HEK293 (cell line): ENCODE measurements around the gene COMMD7.
A peak's percentile ranks its signal among the peaks of the same experiment; 100 is the strongest.

Source experiments
- FEZF1 ChIP-seq: fragments of 450-650 bp; formaldehyde crosslinking; IDR thresholded peaks from 2 replicates; pipeline ENCODE4 v1.5.1; 2016; ENCODE audit warnings: missing biosample characterization, missing genetic modification characterization
- KLF10 ChIP-seq: fragments of 450-650 bp; IDR thresholded peaks from 2 replicates; pipeline ENCODE4 v1.5.1; 2018; ENCODE audit warnings: missing biosample characterization, mild to moderate bottlenecking, missing genetic modification characterization
- OSR2 ChIP-seq: fragments of 450-650 bp; formaldehyde crosslinking; IDR thresholded peaks from 2 replicates; pipeline ENCODE4 v1.5.1; 2016; ENCODE audit warnings: missing biosample characterization, missing genetic modification characterization
- SETDB1 ChIP-seq: IDR thresholded peaks from one replicate; pipeline ENCODE4 v1.6.1; 2017; ENCODE audit warnings: mild to moderate bottlenecking, low read length, moderate library complexity, mixed read lengths; ENCODE audit not compliant: insufficient read length
- SP2 ChIP-seq: fragments of 450-650 bp; formaldehyde crosslinking; IDR thresholded peaks from 2 replicates; pipeline ENCODE4 v1.5.1; 2016; ENCODE audit warnings: missing biosample characterization, missing genetic modification characterization
- TSHZ1 ChIP-seq: fragments of 450-650 bp; formaldehyde crosslinking; IDR thresholded peaks from 2 replicates; pipeline ENCODE4 v1.5.1; 2016; ENCODE audit warnings: missing biosample characterization, missing genetic modification characterization, borderline replicate concordance
- ZNF133 ChIP-seq: fragments of 450-650 bp; formaldehyde crosslinking; IDR thresholded peaks from 2 replicates; pipeline ENCODE4 v1.5.1; 2016; ENCODE audit warnings: missing biosample characterization, missing genetic modification characterization
- ZNF140 ChIP-seq: fragments of 450-650 bp; formaldehyde crosslinking; IDR thresholded peaks from 2 replicates; pipeline ENCODE4 v1.5.1; 2016; ENCODE audit warnings: missing biosample characterization, missing genetic modification characterization
- ZNF146 ChIP-seq: fragments of 450-650 bp; formaldehyde crosslinking; IDR thresholded peaks from 2 replicates; pipeline ENCODE4 v1.5.1; 2016; ENCODE audit warnings: missing biosample characterization, missing genetic modification characterization
- ZNF394 ChIP-seq: fragments of 450-650 bp; formaldehyde crosslinking; IDR thresholded peaks from 2 replicates; pipeline ENCODE4 v1.5.1; 2016; ENCODE audit warnings: missing biosample characterization, missing genetic modification characterization, mild to moderate bottlenecking, moderate library complexity, borderline replicate concordance
- ZNF416 ChIP-seq: fragments of 450-650 bp; formaldehyde crosslinking; IDR thresholded peaks from 2 replicates; pipeline ENCODE4 v1.5.1; 2016; ENCODE audit warnings: missing biosample characterization, missing genetic modification characterization
- ZNF433 ChIP-seq: fragments of 450-650 bp; formaldehyde crosslinking; IDR thresholded peaks from 2 replicates; pipeline ENCODE4 v1.5.1; 2016; ENCODE audit warnings: missing biosample characterization, missing genetic modification characterization, low read depth
- ZNF501 ChIP-seq: fragments of 450-650 bp; formaldehyde crosslinking; IDR thresholded peaks from 2 replicates; pipeline ENCODE4 v1.5.1; 2016; ENCODE audit warnings: missing biosample characterization, missing genetic modification characterization
- ZNF513 ChIP-seq: fragments of 450-650 bp; IDR thresholded peaks from 2 replicates; pipeline ENCODE4 v1.5.1; 2018; ENCODE audit warnings: missing biosample characterization, missing genetic modification characterization
- ZNF585B ChIP-seq: fragments of 450-650 bp; formaldehyde crosslinking; IDR thresholded peaks from 2 replicates; pipeline ENCODE4 v1.5.1; 2016; ENCODE audit warnings: missing biosample characterization, missing genetic modification characterization
- ZNF660 ChIP-seq: fragments of 450-650 bp; IDR thresholded peaks from 2 replicates; pipeline ENCODE4 v1.5.1; 2018; ENCODE audit warnings: missing biosample characterization, mild to moderate bottlenecking, missing genetic modification characterization
- ZNF677 ChIP-seq: fragments of 450-650 bp; IDR thresholded peaks from 2 replicates; pipeline ENCODE4 v1.5.0; 2018; ENCODE audit warnings: missing biosample characterization, mild to moderate bottlenecking, missing genetic modification characterization, moderate library complexity
- ZNF692 ChIP-seq: fragments of 450-650 bp; formaldehyde crosslinking; IDR thresholded peaks from 2 replicates; pipeline ENCODE4 v1.5.1; 2016; ENCODE audit warnings: missing biosample characterization, missing genetic modification characterization
- ZSCAN30 ChIP-seq: fragments of 450-650 bp; IDR thresholded peaks from 2 replicates; pipeline ENCODE4 v1.5.1; 2018; ENCODE audit warnings: missing biosample characterization, mild to moderate bottlenecking, missing genetic modification characterization, moderate library complexity
- TF ChIP-seq, protein P1 (sequence below): fragments of 450-650 bp; formaldehyde crosslinking; IDR thresholded peaks from 2 replicates; pipeline ENCODE4; 2016; ENCODE audit warnings: missing biosample characterization, missing genetic modification characterization
- TF ChIP-seq, protein P2 (sequence below): fragments of 450-650 bp; formaldehyde crosslinking; IDR thresholded peaks from 2 replicates; pipeline ENCODE4 v1.5.1; 2017; ENCODE audit warnings: missing biosample characterization, missing genetic modification characterization
- TF ChIP-seq, protein P3 (sequence below): fragments of 450-650 bp; formaldehyde crosslinking; conservative IDR thresholded peaks from 2 replicates; pipeline ENCODE4 v1.5.1; 2016; ENCODE audit warnings: low read depth, missing biosample characterization, missing genetic modification characterization
- TF ChIP-seq, protein P4 (sequence below): fragments of 450-650 bp; formaldehyde crosslinking; IDR thresholded peaks from 2 replicates; pipeline ENCODE4 v1.5.1; 2017; ENCODE audit warnings: missing biosample characterization, missing genetic modification characterization

COMMD7 gene

GRCh38 chr20:32743237-32744112 lies at the start of gene COMMD7 (continued):
- TF ChIP-seq, protein P1, sequence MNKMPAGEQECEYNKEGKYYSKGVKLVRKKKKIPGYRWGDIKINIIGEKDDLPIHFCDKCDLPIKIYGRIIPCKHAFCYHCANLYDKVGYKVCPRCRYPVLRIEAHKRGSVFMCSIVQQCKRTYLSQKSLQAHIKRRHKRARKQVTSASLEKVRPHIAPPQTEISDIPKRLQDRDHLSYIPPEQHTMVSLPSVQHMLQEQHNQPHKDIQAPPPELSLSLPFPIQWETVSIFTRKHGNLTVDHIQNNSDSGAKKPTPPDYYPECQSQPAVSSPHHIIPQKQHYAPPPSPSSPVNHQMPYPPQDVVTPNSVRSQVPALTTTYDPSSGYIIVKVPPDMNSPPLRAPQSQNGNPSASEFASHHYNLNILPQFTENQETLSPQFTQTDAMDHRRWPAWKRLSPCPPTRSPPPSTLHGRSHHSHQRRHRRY (tag by site-specific recombination), result no peak
- TF ChIP-seq ZNF501 (no peak), SP2 (tag by site-specific recombination) (no peak), ZNF140 (tag by site-specific recombination) (no peak), ZNF585B (tag by site-specific recombination) (no peak), ZNF133 (tag by site-specific recombination) (no peak), KLF10 (peak; percentile 28; the same call in 1 of the 2 replicates), ZNF692 (tag by site-specific recombination) (peak; percentile 9), ZSCAN30 (tag by site-specific recombination) (peak; percentile 65; the same call in 1 of the 2 replicates), ZNF660 (tag by site-specific recombination) (no peak; the same call in 1 of the 2 replicates), ZNF677 (tag by site-specific recombination) (0 out of 2 replicates have a peak, but pooled peaks have one; percentile 50), FEZF1 (tag by site-specific recombination) (no peak), ZNF433 (tag by site-specific recombination) (no peak), SETDB1 (no peak), TSHZ1 (tag by site-specific recombination) (no peak), ZNF394 (tag by site-specific recombination) (no peak), ZNF416 (tag by site-specific recombination) (no peak), ZNF146 (tag by site-specific recombination) (no peak), ZNF513 (peak; percentile 42; the same call in 1 of the 2 replicates), OSR2 (no peak)
- TF ChIP-seq, protein P2, sequence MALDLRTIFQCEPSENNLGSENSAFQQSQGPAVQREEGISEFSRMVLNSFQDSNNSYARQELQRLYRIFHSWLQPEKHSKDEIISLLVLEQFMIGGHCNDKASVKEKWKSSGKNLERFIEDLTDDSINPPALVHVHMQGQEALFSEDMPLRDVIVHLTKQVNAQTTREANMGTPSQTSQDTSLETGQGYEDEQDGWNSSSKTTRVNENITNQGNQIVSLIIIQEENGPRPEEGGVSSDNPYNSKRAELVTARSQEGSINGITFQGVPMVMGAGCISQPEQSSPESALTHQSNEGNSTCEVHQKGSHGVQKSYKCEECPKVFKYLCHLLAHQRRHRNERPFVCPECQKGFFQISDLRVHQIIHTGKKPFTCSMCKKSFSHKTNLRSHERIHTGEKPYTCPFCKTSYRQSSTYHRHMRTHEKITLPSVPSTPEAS, result no peak
- TF ChIP-seq, protein P3, sequence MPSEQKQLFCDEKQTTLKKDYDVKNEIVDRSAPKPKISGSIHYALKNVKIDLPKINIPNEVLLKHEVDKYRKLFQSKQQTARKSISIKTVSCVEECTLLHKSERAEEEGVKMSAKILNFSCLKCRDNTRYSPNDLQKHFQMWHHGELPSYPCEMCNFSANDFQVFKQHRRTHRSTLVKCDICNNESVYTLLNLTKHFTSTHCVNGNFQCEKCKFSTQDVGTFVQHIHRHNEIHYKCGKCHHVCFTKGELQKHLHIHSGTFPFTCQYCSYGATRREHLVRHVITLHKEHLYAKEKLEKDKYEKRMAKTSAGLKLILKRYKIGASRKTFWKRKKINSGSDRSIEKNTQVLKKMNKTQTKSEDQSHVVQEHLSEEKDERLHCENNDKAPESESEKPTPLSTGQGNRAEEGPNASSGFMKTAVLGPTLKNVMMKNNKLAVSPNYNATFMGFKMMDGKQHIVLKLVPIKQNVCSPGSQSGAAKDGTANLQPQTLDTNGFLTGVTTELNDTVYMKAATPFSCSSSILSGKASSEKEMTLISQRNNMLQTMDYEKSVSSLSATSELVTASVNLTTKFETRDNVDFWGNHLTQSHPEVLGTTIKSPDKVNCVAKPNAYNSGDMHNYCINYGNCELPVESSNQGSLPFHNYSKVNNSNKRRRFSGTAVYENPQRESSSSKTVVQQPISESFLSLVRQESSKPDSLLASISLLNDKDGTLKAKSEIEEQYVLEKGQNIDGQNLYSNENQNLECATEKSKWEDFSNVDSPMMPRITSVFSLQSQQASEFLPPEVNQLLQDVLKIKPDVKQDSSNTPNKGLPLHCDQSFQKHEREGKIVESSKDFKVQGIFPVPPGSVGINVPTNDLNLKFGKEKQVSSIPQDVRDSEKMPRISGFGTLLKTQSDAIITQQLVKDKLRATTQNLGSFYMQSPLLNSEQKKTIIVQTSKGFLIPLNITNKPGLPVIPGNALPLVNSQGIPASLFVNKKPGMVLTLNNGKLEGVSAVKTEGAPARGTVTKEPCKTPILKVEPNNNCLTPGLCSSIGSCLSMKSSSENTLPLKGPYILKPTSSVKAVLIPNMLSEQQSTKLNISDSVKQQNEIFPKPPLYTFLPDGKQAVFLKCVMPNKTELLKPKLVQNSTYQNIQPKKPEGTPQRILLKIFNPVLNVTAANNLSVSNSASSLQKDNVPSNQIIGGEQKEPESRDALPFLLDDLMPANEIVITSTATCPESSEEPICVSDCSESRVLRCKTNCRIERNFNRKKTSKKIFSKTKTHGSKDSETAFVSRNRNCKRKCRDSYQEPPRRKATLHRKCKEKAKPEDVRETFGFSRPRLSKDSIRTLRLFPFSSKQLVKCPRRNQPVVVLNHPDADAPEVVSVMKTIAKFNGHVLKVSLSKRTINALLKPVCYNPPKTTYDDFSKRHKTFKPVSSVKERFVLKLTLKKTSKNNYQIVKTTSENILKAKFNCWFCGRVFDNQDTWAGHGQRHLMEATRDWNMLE (tag by site-specific recombination), result no peak
- TF ChIP-seq, protein P4, sequence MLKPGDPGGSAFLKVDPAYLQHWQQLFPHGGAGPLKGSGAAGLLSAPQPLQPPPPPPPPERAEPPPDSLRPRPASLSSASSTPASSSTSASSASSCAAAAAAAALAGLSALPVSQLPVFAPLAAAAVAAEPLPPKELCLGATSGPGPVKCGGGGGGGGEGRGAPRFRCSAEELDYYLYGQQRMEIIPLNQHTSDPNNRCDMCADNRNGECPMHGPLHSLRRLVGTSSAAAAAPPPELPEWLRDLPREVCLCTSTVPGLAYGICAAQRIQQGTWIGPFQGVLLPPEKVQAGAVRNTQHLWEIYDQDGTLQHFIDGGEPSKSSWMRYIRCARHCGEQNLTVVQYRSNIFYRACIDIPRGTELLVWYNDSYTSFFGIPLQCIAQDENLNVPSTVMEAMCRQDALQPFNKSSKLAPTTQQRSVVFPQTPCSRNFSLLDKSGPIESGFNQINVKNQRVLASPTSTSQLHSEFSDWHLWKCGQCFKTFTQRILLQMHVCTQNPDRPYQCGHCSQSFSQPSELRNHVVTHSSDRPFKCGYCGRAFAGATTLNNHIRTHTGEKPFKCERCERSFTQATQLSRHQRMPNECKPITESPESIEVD, result no peak
